HepG2 (cell line): ENCODE results near the gene CHMP1B. TPM values are rescaled to one million over a fixed set of nuclear protein-coding genes. Genes with fewer than 3 reads are reported as not detected.

Experiments
- ARNT ChIP-seq: fragments of 450-650 bp; IDR thresholded peaks from 2 replicates; pipeline ENCODE4 v1.6.1; 2017
- CBFB ChIP-seq: sonication (generic); formaldehyde crosslinking; IDR thresholded peaks from 2 replicates; pipeline ENCODE4 v1.4.0; 2020; ENCODE audit warnings: missing genetic modification reagents
- FOSL2 ChIP-seq: sonication (generic); formaldehyde crosslinking; IDR thresholded peaks from 2 replicates; pipeline ENCODE4 v1.4.0; 2020; ENCODE audit warnings: missing genetic modification reagents
- FOXJ3 ChIP-seq: sonication (generic); formaldehyde crosslinking; IDR thresholded peaks from 2 replicates; pipeline ENCODE4 v1.4.0; 2020; ENCODE audit warnings: missing genetic modification reagents, mild to moderate bottlenecking, borderline replicate concordance
- GFI1 ChIP-seq: sonication (generic); formaldehyde crosslinking; IDR thresholded peaks from 2 replicates; pipeline ENCODE4 v1.5.0; 2020; ENCODE audit warnings: missing genetic modification reagents, mild to moderate bottlenecking, borderline replicate concordance
- GLI4 ChIP-seq: sonication (generic); formaldehyde crosslinking; IDR thresholded peaks from 2 replicates; pipeline ENCODE4 v1.5.1; 2020; ENCODE audit warnings: missing genetic modification reagents, mild to moderate bottlenecking, moderate library complexity, borderline replicate concordance
- HIVEP1 ChIP-seq: sonication (generic); formaldehyde crosslinking; IDR thresholded peaks from 2 replicates; pipeline ENCODE4 v1.4.0; 2020; ENCODE audit warnings: mild to moderate bottlenecking, missing genetic modification reagents
- HMGXB4 ChIP-seq, 2 experiments: sonication (generic) in 1 of 2; formaldehyde crosslinking in 1 of 2; IDR thresholded peaks; 2 replicates each; pipeline versions ENCODE4 v1.4.0 to v1.6.1; 2018 to 2020; ENCODE audit warnings: missing genetic modification reagents in 2 of 2, borderline replicate concordance in 1 of 2, low read depth in 1 of 2, mild to moderate bottlenecking in 1 of 2, missing biosample characterization in 1 of 2
- JARID2 ChIP-seq: sonication (generic); formaldehyde crosslinking; IDR thresholded peaks from 2 replicates; pipeline ENCODE4 v1.8.1; 2023; ENCODE audit warnings: missing genetic modification reagents, inconsistent platforms; ENCODE audit not compliant: insufficient replicate concordance
- JDP2 ChIP-seq: sonication (generic); formaldehyde crosslinking; IDR thresholded peaks from 2 replicates; pipeline ENCODE4 v1.8.1; 2022; ENCODE audit warnings: missing genetic modification reagents, borderline replicate concordance
- KLF16 ChIP-seq, 2 experiments: sonication (generic) in 1 of 2; formaldehyde crosslinking in 1 of 2; IDR thresholded peaks; 2 replicates each; pipeline versions ENCODE4 v1.6.1 to v1.8.0; 2016 to 2023; ENCODE audit warnings: missing genetic modification reagents in 2 of 2, missing compliant biosample characterization in 1 of 2
- LCORL ChIP-seq, 2 experiments: fragments of 450-650 bp in 1 of 2; sonication (generic) in 1 of 2; formaldehyde crosslinking in 1 of 2; IDR thresholded peaks; 2 replicates each; pipeline versions ENCODE4 v1.5.0 to v1.6.1; 2017 to 2020; ENCODE audit warnings: antibody characterized with exemption in 1 of 2, missing genetic modification reagents in 1 of 2
- MXD3 ChIP-seq: IDR thresholded peaks from 2 replicates; pipeline ENCODE4 v1.6.1; 2016; ENCODE audit warnings: mild to moderate bottlenecking, missing biosample characterization, missing genetic modification reagents
- PRDM10 ChIP-seq: sonication (generic); formaldehyde crosslinking; IDR thresholded peaks from 2 replicates; pipeline ENCODE4 v1.4.0; 2020; ENCODE audit warnings: low read depth, missing genetic modification reagents
- RFX5 ChIP-seq: IDR thresholded peaks from 2 replicates; pipeline ENCODE4 v1.6.1; 2011; ENCODE audit warnings: low read depth, low read length, improper control_type of control experiment
- RFXANK ChIP-seq: IDR thresholded peaks from 2 replicates; pipeline ENCODE4 v1.6.1; 2016
- RXRB ChIP-seq: IDR thresholded peaks from 2 replicates; pipeline ENCODE4 v1.6.1; 2016; ENCODE audit warnings: borderline replicate concordance, missing genetic modification reagents, missing compliant biosample characterization
- SNAPC2 ChIP-seq: sonication (generic); formaldehyde crosslinking; IDR thresholded peaks from 2 replicates; pipeline ENCODE4 v1.8.1; 2022; ENCODE audit warnings: mild to moderate bottlenecking, missing genetic modification reagents
- SP4 ChIP-seq: sonication (generic); formaldehyde crosslinking; IDR thresholded peaks from 2 replicates; pipeline ENCODE4 v1.8.1; 2023; ENCODE audit warnings: mild to moderate bottlenecking, missing genetic modification reagents
- TSC22D2 ChIP-seq: sonication (generic); formaldehyde crosslinking; IDR thresholded peaks from 2 replicates; pipeline ENCODE4 v1.5.1; 2020; ENCODE audit warnings: missing genetic modification reagents, mild to moderate bottlenecking, borderline replicate concordance
- ZFP90 ChIP-seq: sonication (generic); formaldehyde crosslinking; IDR thresholded peaks from 2 replicates; pipeline ENCODE4 v1.8.0; 2022; ENCODE audit warnings: missing genetic modification reagents, mild to moderate bottlenecking, inconsistent platforms, borderline replicate concordance
- ZNF235 ChIP-seq: sonication (generic); formaldehyde crosslinking; IDR thresholded peaks from 2 replicates; pipeline ENCODE4 v1.8.1; 2023; ENCODE audit warnings: mild to moderate bottlenecking, missing genetic modification reagents, borderline replicate concordance
- ZNF33B ChIP-seq: sonication (generic); formaldehyde crosslinking; IDR thresholded peaks from 2 replicates; pipeline ENCODE4 v1.5.1; 2020; ENCODE audit warnings: mild to moderate bottlenecking, missing genetic modification reagents
- ZNF547 ChIP-seq: sonication (generic); formaldehyde crosslinking; IDR thresholded peaks from 2 replicates; pipeline ENCODE4 v1.5.1; 2020; ENCODE audit warnings: mild to moderate bottlenecking, missing genetic modification reagents
- ZNF598 ChIP-seq: sonication (generic); formaldehyde crosslinking; IDR thresholded peaks from 2 replicates; pipeline ENCODE4 v1.5.1; 2020; ENCODE audit warnings: mild to moderate bottlenecking, missing genetic modification reagents, borderline replicate concordance
- polyA plus RNA-seq, 8 experiments: library from polyadenylated mRNA; depleted of rRNA in 3 of 8; stranded (reverse) in 7 of 8; unstranded in 1 of 8; fragments of >200 nt; fragmentation: Illumina TruSeq in 4 of 8; extraction: Trizol in 4 of 8; gene quantifications; 2 replicates each; pipeline versions ENCODE4 v1.2.1 to v1.2.3, GENCODE V29; 2011 to 2016; ENCODE audit warnings: low read depth in 4 of 8, missing spikeins in 1 of 8, mixed read lengths in 1 of 8; ENCODE audit not compliant: insufficient read depth in 1 of 8
- total RNA-seq, 5 experiments: library from RNA; depleted of rRNA; stranded (reverse); fragments of >200 nt; fragmentation: Illumina TruSeq; extraction: Trizol; gene quantifications; 2 replicates each; pipeline ENCODE4 v1.2.3, GENCODE V29; 2016; ENCODE audit warnings: low read depth in 1 of 5

Gene CHMP1B
- total and polyA plus RNA-seq, 2 of the 13 experiments (the other 11 are each of a cell fraction or from before 2014, with no cell fraction given) = 18.8 to 20.2 TPM

- TF ChIP-seq RFX5 (peak; percentile 76), ZNF547 (CRISPR knock-in tag) (peak; percentile 20), PRDM10 (CRISPR knock-in tag) (peak; percentile 82; the same call in 1 of the 2 replicates), JARID2 (CRISPR knock-in tag) (no peak), HIVEP1 (CRISPR knock-in tag) (peak; percentile 59), ZNF33B (CRISPR knock-in tag) (peak; percentile 74), SP4 (CRISPR knock-in tag) (peak; percentile 94), GLI4 (CRISPR knock-in tag) (0 out of 2 replicates have a peak, but pooled peaks have one; percentile 47), LCORL (IDR thresholded peaks at IDR 0.05) (no peak), LCORL (CRISPR knock-in tag; IDR thresholded peaks at IDR 0.05) (peak; percentile 54; the same call in 1 of the 2 replicates), ZFP90 (0 out of 2 replicates have a peak, but pooled peaks have one; percentile 72), ZNF235 (no peak), RFXANK (CRISPR knock-in tag) (no peak), GFI1 (no peak), FOXJ3 (peak; percentile 85), TSC22D2 (CRISPR knock-in tag) (peak; percentile 76; the same call in 1 of the 2 replicates), MXD3 (CRISPR knock-in tag) (peak; percentile 81), KLF16 (CRISPR knock-in tag; IDR thresholded peaks at IDR 0.05) (peak in 1 of 2 experiments; percentile 76; a peak in 2 of 4 replicates), FOSL2 (CRISPR knock-in tag) (peak; percentile 57), HMGXB4 (CRISPR knock-in tag; IDR thresholded peaks at IDR 0.05; ENCODE audit: borderline replicate concordance in 1 of 2, low read depth in 1 of 2) (peak; percentile 83 to 89; a peak in 3 of 4 replicates), JDP2 (CRISPR knock-in tag) (no peak), ZNF598 (CRISPR knock-in tag) (peak; percentile 55), RXRB (CRISPR knock-in tag) (peak; percentile 72), SNAPC2 (no peak), CBFB (CRISPR knock-in tag) (peak; percentile 88), ARNT (no peak)
Observed at GRCh38 chr18:11851146-11851805, at the start of gene CHMP1B (continued).
